HCT116 (cell line): ENCODE data around the gene DPYD. TPM values are rescaled to one million over a fixed set of nuclear protein-coding genes. Genes with fewer than 3 reads are reported as not detected.

Experiments
- ATAC-seq: fragments of 200-7000 bp; cut with Tn5 transposase; 2 replicates; pipeline ENCODE4 v1.9.1; 2020; ENCODE audit warnings: mild to moderate bottlenecking, moderate library complexity
- BruUV-seq: library from RNA; stranded (reverse); fragments of 400-500 nt; replicated peaks from 2 replicates; lab custom pipeline; 2021; lab: Mats Ljungman, UMichigan
- CTCF ChIA-PET: fragments of 300-600 bp; sonication (Branson Sonifier 250); formaldehyde crosslinking; loops from one replicate; lab custom pipeline; 2021; ENCODE audit warnings: antibody characterized with exemption; lab: Charles Lee
- POLR2A ChIA-PET: fragments of 300-600, 350-600 bp; sonication (Branson Sonifier 250); formaldehyde crosslinking; loops from one replicate; lab custom pipeline; 2021; ENCODE audit warnings: antibody characterized with exemption; lab: Charles Lee
- RAD21 ChIA-PET, 2 experiments: fragments of 300-600 bp; sonication (Branson Sonifier 250); formaldehyde crosslinking; loops; one replicate each; lab custom pipeline; 2023; ENCODE audit warnings: low total read pairs in 2 of 2; ENCODE audit not compliant: uncharacterized antibody in 2 of 2, unreplicated experiment in 2 of 2, low non-redundant PET in 1 of 2; lab: Charles Lee
- DNase-seq: peaks from one replicate; pipeline ENCODE4 v3.0.0-alpha.2; 2010; ENCODE audit warnings: low read depth, low spot score
- H2AFZ ChIP-seq: fragments of 200-600 bp; shearing (Covaris generic), sonication (generic); 2 replicates; pipeline ENCODE4 v1.6.1; 2017; ENCODE audit warnings: low read depth, mixed run types, mixed read lengths, antibody characterized with exemption, low read length; ENCODE audit not compliant: poor library complexity, severe bottlenecking
- H3K27ac ChIP-seq: 2 replicates; pipeline ENCODE4 v1.5.1; 2012; ENCODE audit warnings: low read depth, low read length
- H3K27me3 ChIP-seq: fragments of 200-600 bp; sonication (generic); 2 replicates; pipeline ENCODE4 v1.6.1; 2016; ENCODE audit warnings: mixed run types, low read length, mixed read lengths; ENCODE audit not compliant: insufficient read depth
- H3K36me3 ChIP-seq, 2 experiments: fragments of 200-500 bp in 1 of 2; fragments of 200-600 bp in 1 of 2; sonication (Bioruptor generic) in 1 of 2; sonication (generic) in 1 of 2; 2 replicates each; pipeline versions ENCODE4 v1.5.1 to v1.6.1; 2014 to 2016; ENCODE audit warnings: low read length in 2 of 2, inconsistent platforms in 1 of 2, mixed read lengths in 1 of 2, mixed run types in 1 of 2; ENCODE audit not compliant: insufficient read depth in 2 of 2, control insufficient read depth in 1 of 2
- H3K4me1 ChIP-seq, 2 experiments: fragments of 200-600 bp in 1 of 2; sonication (generic) in 1 of 2; 2 replicates each; pipeline versions ENCODE4 v1.5.1 to v1.6.1; 2012 to 2017; ENCODE audit warnings: low read length in 2 of 2, inconsistent platforms in 1 of 2, mild to moderate bottlenecking in 1 of 2, mixed read lengths in 1 of 2, mixed run types in 1 of 2, moderate library complexity in 1 of 2; ENCODE audit not compliant: insufficient read depth in 2 of 2, control insufficient read depth in 1 of 2
- H3K4me2 ChIP-seq: fragments of 200-600 bp; sonication (generic); 2 replicates; pipeline ENCODE4 v1.6.1; 2017; ENCODE audit warnings: mixed run types, low read length, mixed read lengths
- H3K4me3 ChIP-seq, 2 experiments: fragments of 200-600 bp in 1 of 2; sonication (generic) in 1 of 2; replicated peaks in 1 of 2; 2 replicates each; pipeline ENCODE4 v1.5.1; 2011 to 2016; ENCODE audit warnings: low read length in 2 of 2, control low read depth in 1 of 2, low read depth in 1 of 2, mild to moderate bottlenecking in 1 of 2, mixed read lengths in 1 of 2, mixed run types in 1 of 2
- H3K79me2 ChIP-seq: fragments of 200-600 bp; sonication (generic); 2 replicates; pipeline ENCODE4 v1.6.1; 2017; ENCODE audit warnings: mild to moderate bottlenecking, mixed run types, low read length, moderate library complexity, mixed read lengths; ENCODE audit not compliant: insufficient read depth
- H3K9ac ChIP-seq: fragments of 200-600 bp; sonication (generic); 2 replicates; pipeline ENCODE4 v1.6.1; 2016; ENCODE audit warnings: low read length, mixed read lengths
- H3K9me2 ChIP-seq: fragments of 200-600 bp; sonication (generic), shearing (Covaris generic); 2 replicates; pipeline ENCODE4 v1.6.1; 2017; ENCODE audit warnings: mixed run types, mild to moderate bottlenecking, moderate library complexity; ENCODE audit not compliant: insufficient read depth
- H3K9me3 ChIP-seq, 2 experiments: fragments of 200-500 bp in 1 of 2; fragments of 200-600 bp in 1 of 2; sonication (Bioruptor generic) in 1 of 2; sonication (generic) in 1 of 2; 2 replicates each; pipeline ENCODE4 v1.6.1; 2014 to 2017; ENCODE audit warnings: low read length in 2 of 2, mixed read lengths in 2 of 2, inconsistent platforms in 1 of 2, low read depth in 1 of 2, mild to moderate bottlenecking in 1 of 2, mixed run types in 1 of 2, moderate library complexity in 1 of 2; ENCODE audit not compliant: control insufficient read depth in 1 of 2, insufficient read depth in 1 of 2
- H4K20me1 ChIP-seq: fragments of 200-600 bp; sonication (generic), shearing (Covaris generic); 2 replicates; pipeline ENCODE4 v1.6.1; 2017; ENCODE audit warnings: mixed run types, mild to moderate bottlenecking, moderate library complexity; ENCODE audit not compliant: insufficient read depth
- CBX3 ChIP-seq: IDR thresholded peaks from 2 replicates; pipeline ENCODE4 v1.6.1; 2012; ENCODE audit warnings: low read depth
- CEBPB ChIP-seq: IDR thresholded peaks from 2 replicates; pipeline ENCODE4 v1.6.1; 2012; ENCODE audit warnings: low read depth
- EGR1 ChIP-seq: IDR thresholded peaks from 2 replicates; pipeline ENCODE4 v1.6.1; 2012; ENCODE audit warnings: low read depth
- ELF1 ChIP-seq: IDR thresholded peaks from 2 replicates; pipeline ENCODE4 v1.6.1; 2012; ENCODE audit warnings: low read depth, borderline replicate concordance
- EZH2 ChIP-seq: fragments of 200-600 bp; sonication (generic); IDR thresholded peaks from 2 replicates; pipeline ENCODE4 v1.6.1; 2017; ENCODE audit warnings: antibody characterized with exemption, mixed run types
- FOSL1 ChIP-seq: IDR thresholded peaks from 2 replicates; pipeline ENCODE4 v1.6.1; 2012; ENCODE audit warnings: low read depth
- JUND ChIP-seq: IDR thresholded peaks from 2 replicates; pipeline ENCODE4 v1.6.1; 2012
- RAD21 ChIP-seq: IDR thresholded peaks from 2 replicates; pipeline ENCODE4 v1.6.1; 2012; ENCODE audit warnings: low read depth, mild to moderate bottlenecking
- SP1 ChIP-seq: IDR thresholded peaks from 2 replicates; pipeline ENCODE4 v1.6.1; 2012; ENCODE audit warnings: low read depth
- SRF ChIP-seq: IDR thresholded peaks from 2 replicates; pipeline ENCODE4 v1.6.1; 2012; ENCODE audit warnings: low read depth
- YY1 ChIP-seq: IDR thresholded peaks from 2 replicates; pipeline ENCODE4 v1.6.1; 2011; ENCODE audit warnings: low read length, low read depth, moderate library complexity, mild to moderate bottlenecking; ENCODE audit not compliant: insufficient replicate concordance; ENCODE audit errors: extremely low read depth
- ZFX ChIP-seq: fragments of 450-650 bp; IDR thresholded peaks from 2 replicates; pipeline ENCODE4 v1.6.1; 2017
- intact Hi-C: fragments of 100-400 bp; cut with micrococcal nuclease; formaldehyde crosslinking; loops from 2 replicates; pipeline ENCODE4 v1.10.0; 2022
- total RNA-seq: library from RNA; stranded (reverse); gene quantifications from one replicate; pipeline ENCODE4 v1.2.1, GENCODE V29; 2021; ENCODE audit not compliant: unreplicated experiment
- TF ChIP-seq, protein P1 (sequence below), 3 experiments: fragments of 200-600 bp in 1 of 3; sonication (generic) in 1 of 3; IDR thresholded peaks in 2 of 3; conservative IDR thresholded peaks in 1 of 3; 2 replicates each; pipeline ENCODE4 v1.5.1; 2012 to 2017; ENCODE audit warnings: low read depth in 2 of 3, low read length in 2 of 3, antibody characterized with exemption in 1 of 3, borderline replicate concordance in 1 of 3, control low read depth in 1 of 3, mild to moderate bottlenecking in 1 of 3, mixed read lengths in 1 of 3, mixed run types in 1 of 3, moderate library complexity in 1 of 3; ENCODE audit not compliant: insufficient read depth in 1 of 3
- TF ChIP-seq, protein P2 (sequence below): IDR thresholded peaks from 2 replicates; pipeline ENCODE4 v1.6.1; 2012; ENCODE audit warnings: low read depth
- TF ChIP-seq, protein P3 (sequence below): IDR thresholded peaks from 2 replicates; pipeline ENCODE4 v1.6.1; 2011; ENCODE audit warnings: mild to moderate bottlenecking, low read length, moderate library complexity; ENCODE audit not compliant: insufficient replicate concordance; ENCODE audit errors: extremely low read depth

DPYD gene
- total RNA-seq, 1 experiment from 2014 or later, result 1.7 TPM

DNA sequence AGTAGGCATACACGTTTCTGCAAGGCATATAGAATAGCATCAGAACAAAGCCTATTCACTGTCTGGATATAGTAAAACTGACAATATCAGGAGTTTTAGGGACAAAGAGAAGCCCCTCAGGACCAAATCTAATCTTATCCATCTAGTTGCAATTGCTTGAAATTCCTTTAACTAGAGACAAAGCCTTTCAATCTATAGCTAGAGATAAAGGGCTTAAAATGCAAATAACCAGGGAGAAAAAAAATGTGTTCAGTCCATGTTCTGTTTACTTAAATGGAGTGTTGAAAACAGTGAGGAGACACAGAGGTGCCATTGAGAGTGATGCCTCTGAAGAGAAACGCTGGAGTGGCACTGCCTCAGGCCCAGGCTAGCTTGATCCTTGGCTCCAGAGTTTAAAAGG is 286.1 kb downstream of the DPYD start:
- CTCF ChIA-PET, result no interaction called here
- ATAC-seq (no peak), DNase-seq (no peak)
- Histone ChIP-seq H3K4me1 (no peaks in the 10 kb centered on the region), H3K9ac (no peak overlapping the region), H3K79me2 (no peaks in the 10 kb centered on the region), H3K27ac (no peak overlapping the region), H3K9me3 (no peaks in the 10 kb centered on the region), H3K36me3 (no peaks in the 10 kb centered on the region), H3K4me2 (no peak overlapping the region), H2AFZ (no peak overlapping the region), H3K4me3 (no peak overlapping the region), H3K9me2 (no peaks in the 10 kb centered on the region), H3K27me3 (no peaks in the 10 kb centered on the region), H4K20me1 (no peaks in the 10 kb centered on the region)
- POLR2A ChIA-PET, result no interaction called here
- intact Hi-C loops, result no loop called here
- BruUV-seq, result no TSS peak
- TF ChIP-seq SRF (no peak), EGR1 (no peak), CEBPB (no peak), FOSL1 (no peak), ZFX (no peak), JUND (no peak), CBX3 (no peak), SP1 (no peak), RAD21 (no peak)
- TF ChIP-seq, protein P1, sequence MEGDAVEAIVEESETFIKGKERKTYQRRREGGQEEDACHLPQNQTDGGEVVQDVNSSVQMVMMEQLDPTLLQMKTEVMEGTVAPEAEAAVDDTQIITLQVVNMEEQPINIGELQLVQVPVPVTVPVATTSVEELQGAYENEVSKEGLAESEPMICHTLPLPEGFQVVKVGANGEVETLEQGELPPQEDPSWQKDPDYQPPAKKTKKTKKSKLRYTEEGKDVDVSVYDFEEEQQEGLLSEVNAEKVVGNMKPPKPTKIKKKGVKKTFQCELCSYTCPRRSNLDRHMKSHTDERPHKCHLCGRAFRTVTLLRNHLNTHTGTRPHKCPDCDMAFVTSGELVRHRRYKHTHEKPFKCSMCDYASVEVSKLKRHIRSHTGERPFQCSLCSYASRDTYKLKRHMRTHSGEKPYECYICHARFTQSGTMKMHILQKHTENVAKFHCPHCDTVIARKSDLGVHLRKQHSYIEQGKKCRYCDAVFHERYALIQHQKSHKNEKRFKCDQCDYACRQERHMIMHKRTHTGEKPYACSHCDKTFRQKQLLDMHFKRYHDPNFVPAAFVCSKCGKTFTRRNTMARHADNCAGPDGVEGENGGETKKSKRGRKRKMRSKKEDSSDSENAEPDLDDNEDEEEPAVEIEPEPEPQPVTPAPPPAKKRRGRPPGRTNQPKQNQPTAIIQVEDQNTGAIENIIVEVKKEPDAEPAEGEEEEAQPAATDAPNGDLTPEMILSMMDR (IDR thresholded peaks at IDR 0.05 in 2 of 3, conservative IDR thresholded peaks at IDR 0.05 in 1 of 3; ENCODE audit: borderline replicate concordance in 1 of 3, insufficient read depth in 1 of 3, low read depth in 2 of 3, low read length in 2 of 3), result no peak
- RAD21 ChIA-PET, result no interaction called here

DNA sequence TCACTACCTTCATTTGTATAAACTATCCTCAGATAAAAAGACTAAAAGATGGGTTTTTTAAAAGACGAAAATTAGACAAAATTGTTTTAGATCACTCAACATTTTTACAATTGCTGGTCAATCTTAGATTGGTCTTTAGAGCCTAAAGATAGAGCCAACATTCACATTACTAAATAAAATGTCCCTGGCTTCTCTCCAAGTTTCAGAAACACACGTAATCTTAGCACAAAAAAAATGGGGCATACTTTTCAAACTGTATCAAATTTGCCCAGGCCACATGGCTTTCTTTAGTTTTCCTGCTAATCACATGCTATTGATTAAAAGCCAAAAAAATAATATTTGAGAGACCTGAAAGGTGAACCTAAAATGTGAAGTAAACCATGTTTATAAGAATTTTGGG is 288.1 kb downstream of the DPYD start:
- no peaks in the 10 kb centered on the region for H3K36me3 ChIP-seq
- H3K4me3 ChIP-seq, result no peak overlapping the region
- TF ChIP-seq EZH2 (no peak), YY1 (no peak), SRF (no peak), ZFX (no peak), CBX3 (no peak), ELF1 (no peak), EGR1 (no peak)
- TF ChIP-seq, protein P2, sequence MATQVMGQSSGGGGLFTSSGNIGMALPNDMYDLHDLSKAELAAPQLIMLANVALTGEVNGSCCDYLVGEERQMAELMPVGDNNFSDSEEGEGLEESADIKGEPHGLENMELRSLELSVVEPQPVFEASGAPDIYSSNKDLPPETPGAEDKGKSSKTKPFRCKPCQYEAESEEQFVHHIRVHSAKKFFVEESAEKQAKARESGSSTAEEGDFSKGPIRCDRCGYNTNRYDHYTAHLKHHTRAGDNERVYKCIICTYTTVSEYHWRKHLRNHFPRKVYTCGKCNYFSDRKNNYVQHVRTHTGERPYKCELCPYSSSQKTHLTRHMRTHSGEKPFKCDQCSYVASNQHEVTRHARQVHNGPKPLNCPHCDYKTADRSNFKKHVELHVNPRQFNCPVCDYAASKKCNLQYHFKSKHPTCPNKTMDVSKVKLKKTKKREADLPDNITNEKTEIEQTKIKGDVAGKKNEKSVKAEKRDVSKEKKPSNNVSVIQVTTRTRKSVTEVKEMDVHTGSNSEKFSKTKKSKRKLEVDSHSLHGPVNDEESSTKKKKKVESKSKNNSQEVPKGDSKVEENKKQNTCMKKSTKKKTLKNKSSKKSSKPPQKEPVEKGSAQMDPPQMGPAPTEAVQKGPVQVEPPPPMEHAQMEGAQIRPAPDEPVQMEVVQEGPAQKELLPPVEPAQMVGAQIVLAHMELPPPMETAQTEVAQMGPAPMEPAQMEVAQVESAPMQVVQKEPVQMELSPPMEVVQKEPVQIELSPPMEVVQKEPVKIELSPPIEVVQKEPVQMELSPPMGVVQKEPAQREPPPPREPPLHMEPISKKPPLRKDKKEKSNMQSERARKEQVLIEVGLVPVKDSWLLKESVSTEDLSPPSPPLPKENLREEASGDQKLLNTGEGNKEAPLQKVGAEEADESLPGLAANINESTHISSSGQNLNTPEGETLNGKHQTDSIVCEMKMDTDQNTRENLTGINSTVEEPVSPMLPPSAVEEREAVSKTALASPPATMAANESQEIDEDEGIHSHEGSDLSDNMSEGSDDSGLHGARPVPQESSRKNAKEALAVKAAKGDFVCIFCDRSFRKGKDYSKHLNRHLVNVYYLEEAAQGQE, result no peak
- TF ChIP-seq, protein P3, sequence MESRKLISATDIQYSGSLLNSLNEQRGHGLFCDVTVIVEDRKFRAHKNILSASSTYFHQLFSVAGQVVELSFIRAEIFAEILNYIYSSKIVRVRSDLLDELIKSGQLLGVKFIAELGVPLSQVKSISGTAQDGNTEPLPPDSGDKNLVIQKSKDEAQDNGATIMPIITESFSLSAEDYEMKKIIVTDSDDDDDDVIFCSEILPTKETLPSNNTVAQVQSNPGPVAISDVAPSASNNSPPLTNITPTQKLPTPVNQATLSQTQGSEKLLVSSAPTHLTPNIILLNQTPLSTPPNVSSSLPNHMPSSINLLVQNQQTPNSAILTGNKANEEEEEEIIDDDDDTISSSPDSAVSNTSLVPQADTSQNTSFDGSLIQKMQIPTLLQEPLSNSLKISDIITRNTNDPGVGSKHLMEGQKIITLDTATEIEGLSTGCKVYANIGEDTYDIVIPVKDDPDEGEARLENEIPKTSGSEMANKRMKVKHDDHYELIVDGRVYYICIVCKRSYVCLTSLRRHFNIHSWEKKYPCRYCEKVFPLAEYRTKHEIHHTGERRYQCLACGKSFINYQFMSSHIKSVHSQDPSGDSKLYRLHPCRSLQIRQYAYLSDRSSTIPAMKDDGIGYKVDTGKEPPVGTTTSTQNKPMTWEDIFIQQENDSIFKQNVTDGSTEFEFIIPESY, result no peak
- TF ChIP-seq, all 23 proteins: peak for 0
- no TSS peak for BruUV-seq
- DNase-seq, result no peak
- Histone ChIP-seq H3K9ac (no peak overlapping the region), H3K9me2 (no peaks in the 10 kb centered on the region), H2AFZ (no peak overlapping the region), H3K27ac (no peak overlapping the region), H3K4me2 (no peak overlapping the region), H3K4me1 (no peaks in the 10 kb centered on the region), H3K9me3 (no peaks in the 10 kb centered on the region), H4K20me1 (no peaks in the 10 kb centered on the region), H3K27me3 (no peaks in the 10 kb centered on the region), H3K79me2 (no peaks in the 10 kb centered on the region)
- CTCF ChIA-PET, result no interaction called here
- no peak for ATAC-seq
- POLR2A ChIA-PET, result no interaction called here
- intact Hi-C loops, result no loop called here
- RAD21 ChIA-PET, result no interaction called here
